Esophagus muscularis mucosa (tissue), 3 donors: ENCODE data around the gene ACACA.

Source experiments
- CTCF ChIP-seq, 3 experiments: fragments of 200-600 bp in 2 of 3; fragments of 450-650 bp in 1 of 3; sonication (generic) in 2 of 3; IDR thresholded peaks; one replicate each; pipeline ENCODE4 v1.5.1; 2017 to 2019; ENCODE audit warnings: antibody characterized with exemption in 3 of 3, mild to moderate bottlenecking in 2 of 3, moderate library complexity in 1 of 3
- POLR2A ChIP-seq: fragments of 450-650 bp; IDR thresholded peaks from one replicate; pipeline ENCODE4 v1.6.1; 2017; ENCODE audit warnings: antibody characterized with exemption, moderate library complexity, mild to moderate bottlenecking, low read depth
- POLR2AphosphoS5 ChIP-seq, 2 donors: sonication (generic); formaldehyde crosslinking; IDR thresholded peaks; one replicate each; pipeline ENCODE4 v1.6.1; 2017; ENCODE audit warnings: antibody characterized with exemption in 2 of 2

GRCh38 chr17:37160944-37161343, 245.7 kb downstream of the ACACA start:
- TF ChIP-seq POLR2AphosphoS5 (IDR thresholded peaks at IDR 0.05) (no peak), CTCF (IDR thresholded peaks at IDR 0.05) (no peak), POLR2A (no peak)
